H9 (cell line): Measurements from ENCODE around the gene RBFOX1. TPM values are rescaled to one million over a fixed set of nuclear protein-coding genes. Genes with fewer than 3 reads are reported as not detected.

ENCODE experiments used
- DNase-seq: peaks from one replicate; pipeline ENCODE4 v3.0.0-alpha.2; 2017
- H2AFZ ChIP-seq: one replicate; pipeline ENCODE4 v1.6.1; 2013; ENCODE audit warnings: mild to moderate bottlenecking, low read length, control low read depth, moderate library complexity
- H2AK5ac ChIP-seq: 2 replicates; pipeline ENCODE4 v1.6.1; 2013; ENCODE audit warnings: low read length, control low read depth, mixed read lengths; ENCODE audit not compliant: insufficient read length
- H2BK120ac ChIP-seq: one replicate; pipeline ENCODE4 v1.6.1; 2013; ENCODE audit warnings: low read depth, mild to moderate bottlenecking, low read length, control low read depth, inconsistent platforms; ENCODE audit not compliant: poor library complexity, severe bottlenecking
- H2BK12ac ChIP-seq: 2 replicates; pipeline ENCODE4 v1.6.1; 2013; ENCODE audit warnings: low read length, control low read depth, mixed read lengths, low read depth; ENCODE audit not compliant: insufficient read length
- H2BK15ac ChIP-seq: 2 replicates; pipeline ENCODE4 v1.6.1; 2013; ENCODE audit warnings: low read depth, low read length, control low read depth
- H2BK20ac ChIP-seq: one replicate; pipeline ENCODE4 v1.6.1; 2013; ENCODE audit warnings: low read depth, mild to moderate bottlenecking, low read length, control low read depth, inconsistent platforms; ENCODE audit not compliant: poor library complexity, severe bottlenecking
- H2BK5ac ChIP-seq: 2 replicates; pipeline ENCODE4 v1.6.1; 2013; ENCODE audit warnings: low read length, control low read depth, mixed read lengths; ENCODE audit not compliant: insufficient read length
- H3K14ac ChIP-seq: 2 replicates; pipeline ENCODE4 v1.6.1; 2013; ENCODE audit warnings: low read length, control low read depth; ENCODE audit not compliant: insufficient read depth
- H3K18ac ChIP-seq: 2 replicates; pipeline ENCODE4 v1.6.1; 2013; ENCODE audit warnings: low read depth, mild to moderate bottlenecking, mixed read lengths, low read length, control low read depth; ENCODE audit not compliant: insufficient read length
- H3K23ac ChIP-seq: 2 replicates; pipeline ENCODE4 v1.6.1; 2013; ENCODE audit warnings: low read length, control low read depth, mixed read lengths, low read depth; ENCODE audit not compliant: insufficient read length
- H3K23me2 ChIP-seq: 2 replicates; pipeline ENCODE4 v1.6.1; 2013; ENCODE audit warnings: low read depth, mild to moderate bottlenecking, mixed read lengths, low read length, control low read depth; ENCODE audit not compliant: insufficient read length, poor library complexity, severe bottlenecking
- H3K27ac ChIP-seq: 2 replicates; pipeline ENCODE4 v1.5.1; 2013; ENCODE audit warnings: low read length, control low read depth, mixed read lengths, low read depth; ENCODE audit not compliant: insufficient read length
- H3K27me3 ChIP-seq: 2 replicates; pipeline ENCODE4 v1.6.1; 2013; ENCODE audit warnings: low read length, control low read depth, inconsistent platforms; ENCODE audit not compliant: insufficient read depth
- H3K4ac ChIP-seq: 2 replicates; pipeline ENCODE4 v1.6.1; 2013; ENCODE audit warnings: low read depth, mild to moderate bottlenecking, control low read depth, inconsistent platforms, low read length, moderate library complexity
- H3K4me1 ChIP-seq: 2 replicates; pipeline ENCODE4 v1.6.1; 2013; ENCODE audit warnings: low read length, control low read depth, inconsistent platforms; ENCODE audit not compliant: insufficient read depth
- H3K4me2 ChIP-seq: 2 replicates; pipeline ENCODE4 v1.6.1; 2013; ENCODE audit warnings: low read length, control low read depth, mixed read lengths; ENCODE audit not compliant: insufficient read length, insufficient read depth
- H3K56ac ChIP-seq: 2 replicates; pipeline ENCODE4 v1.6.1; 2013; ENCODE audit warnings: low read depth, mild to moderate bottlenecking, mixed read lengths, low read length, control low read depth; ENCODE audit not compliant: insufficient read length
- H3K79me1 ChIP-seq: 2 replicates; pipeline ENCODE4 v1.6.1; 2013; ENCODE audit warnings: low read depth, mild to moderate bottlenecking, moderate library complexity, low read length, control low read depth, inconsistent platforms; ENCODE audit not compliant: insufficient read depth, poor library complexity, severe bottlenecking
- H3K79me2 ChIP-seq: 2 replicates; pipeline ENCODE4 v1.6.1; 2013; ENCODE audit warnings: low read length, control low read depth, inconsistent platforms; ENCODE audit not compliant: insufficient read depth
- H3K9ac ChIP-seq: 2 replicates; pipeline ENCODE4 v1.6.1; 2013; ENCODE audit warnings: low read length, control low read depth, mixed read lengths; ENCODE audit not compliant: insufficient read length; ENCODE audit errors: extremely low read depth
- H3K9me3 ChIP-seq: one replicate; pipeline ENCODE4 v1.6.1; 2013; ENCODE audit warnings: low read depth, low read length, inconsistent platforms; ENCODE audit not compliant: control insufficient read depth
- H3T11ph ChIP-seq: one replicate; pipeline ENCODE4 v1.6.1; 2013; ENCODE audit warnings: mild to moderate bottlenecking, low read length, control low read depth, inconsistent platforms
- H4K20me1 ChIP-seq: one replicate; pipeline ENCODE4 v1.6.1; 2013; ENCODE audit not compliant: control insufficient read depth, insufficient read length, insufficient read depth
- H4K5ac ChIP-seq: 2 replicates; pipeline ENCODE4 v1.6.1; 2013; ENCODE audit warnings: low read depth, mild to moderate bottlenecking, mixed read lengths, low read length, control low read depth; ENCODE audit not compliant: insufficient read length
- H4K8ac ChIP-seq: replicated peaks from 2 replicates; pipeline ENCODE4 v1.6.1; 2013; ENCODE audit warnings: low read length, control low read depth, mixed read lengths, low read depth; ENCODE audit not compliant: insufficient read length
- H4K91ac ChIP-seq: 2 replicates; pipeline ENCODE4 v1.6.1; 2013; ENCODE audit warnings: low read depth, mild to moderate bottlenecking, moderate library complexity, mixed read lengths, low read length, control low read depth; ENCODE audit not compliant: insufficient read length
- H3K27ac Mint-ChIP-seq, 3 experiments: 2 replicates in 2 of 3; 3 replicates in 1 of 3; pipeline ENCODE4 v1.8.0; 2020 to 2021; ENCODE audit warnings: mixed read lengths in 3 of 3, mild to moderate bottlenecking in 1 of 3, moderate library complexity in 1 of 3
- H3K27me3 Mint-ChIP-seq: 2 replicates; pipeline ENCODE4 v1.8.0; 2021; ENCODE audit warnings: low read depth, mild to moderate bottlenecking, moderate library complexity, mixed read lengths
- H3K36me3 Mint-ChIP-seq, 3 experiments: 2 replicates in 2 of 3; 3 replicates in 1 of 3; pipeline ENCODE4 v1.8.0; 2020 to 2021; ENCODE audit warnings: low read depth in 3 of 3, mixed read lengths in 3 of 3; ENCODE audit not compliant: insufficient read depth in 1 of 3
- H3K4me1 Mint-ChIP-seq, 2 experiments: 2 replicates each; pipeline ENCODE4 v1.8.0; 2020; ENCODE audit warnings: mixed read lengths in 2 of 2
- H3K4me3 Mint-ChIP-seq, 2 experiments: 2 replicates in 1 of 2; 3 replicates in 1 of 2; pipeline ENCODE4 v1.8.0; 2020 to 2021; ENCODE audit warnings: mild to moderate bottlenecking in 2 of 2, mixed read lengths in 2 of 2, moderate library complexity in 1 of 2
- H3K9me3 Mint-ChIP-seq, 2 experiments: 2 replicates in 1 of 2; 3 replicates in 1 of 2; pipeline ENCODE4 v1.8.0; 2020; ENCODE audit warnings: mild to moderate bottlenecking in 2 of 2, mixed read lengths in 2 of 2, moderate library complexity in 1 of 2
- CTCF ChIP-seq: fragments of 200-600 bp; sonication (generic); conservative IDR thresholded peaks from 3 replicates; pipeline ENCODE4 v1.8.0; 2021; ENCODE audit warnings: antibody characterized with exemption, mild to moderate bottlenecking
- WGBS: extraction: QIAGEN DNeasy Blood & Tissue Kit; methylation state at CpG from one replicate; pipeline ENCODE4 v1.1.7; 2013; ENCODE audit warnings: missing lambda C conversion rate, low lambda C conversion rate, mixed read lengths; ENCODE audit not compliant: insufficient read length; ENCODE audit errors: extremely low coverage; 5-methylcytosine and 5-hydroxymethylcytosine counted together
- total RNA-seq: library from RNA; stranded (reverse); gene quantifications from 2 replicates; pipeline ENCODE4 v1.2.1, GENCODE V29; 2021

The RBFOX1 gene
- total RNA-seq, 1 experiment from 2014 or later = 2.0 TPM

DNA sequence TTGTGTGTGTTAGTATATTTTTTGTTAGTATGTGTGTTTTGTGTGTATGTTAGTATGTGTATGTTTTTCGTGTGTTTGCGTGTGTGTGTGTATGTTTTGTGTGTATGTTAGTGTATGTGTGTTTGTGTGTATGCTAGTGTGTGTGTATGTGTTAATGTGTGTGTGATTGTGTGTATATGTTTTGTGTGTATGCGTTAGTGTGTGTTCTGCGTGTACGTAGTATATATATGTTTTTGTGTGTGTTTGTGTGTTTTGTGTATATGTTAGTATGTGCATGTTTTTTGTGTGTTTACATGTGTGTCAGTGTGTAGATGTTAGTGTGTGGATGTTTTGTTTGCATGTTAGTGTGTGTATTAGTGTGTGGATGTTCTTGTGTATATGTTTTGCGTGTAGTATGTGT lies 29.6 kb downstream of the RBFOX1 start:
- H3K23me2 ChIP-seq = no peaks in the 10 kb centered on the region
- no peak overlapping the region for H3K4me2 ChIP-seq
- no peaks in the 10 kb centered on the region for H3K4me1 ChIP-seq
- H4K8ac ChIP-seq = no peak overlapping the region
- no peaks in the 10 kb centered on the region for H3K79me1 ChIP-seq
- no peak overlapping the region for H3K4ac ChIP-seq
- no peaks in the 10 kb centered on the region for H3K79me2 ChIP-seq
- no peak overlapping the region for H2BK120ac ChIP-seq
- no peak overlapping the region for H3K56ac ChIP-seq
- no peak overlapping the region for H3K14ac ChIP-seq
- Mint-ChIP-seq H3K9me3 (no peaks in the 10 kb centered on the region), H3K4me3 (no peak overlapping the region), H3K36me3 (no peaks in the 10 kb centered on the region), H3K4me1 (peaks cover 0 to 3% of the 10 kb centered on the region in 2 experiments; a peak in 2 of 4 replicates), H3K27me3 (no peaks in the 10 kb centered on the region), H3K27ac (no peak overlapping the region)
- H3K27me3 ChIP-seq = no peaks in the 10 kb centered on the region
- H2BK5ac ChIP-seq = no peak overlapping the region
- no peak for DNase-seq
- no peak overlapping the region for H3T11ph ChIP-seq
- no peak overlapping the region for H3K27ac ChIP-seq
- no peak overlapping the region for H2AFZ ChIP-seq
- H2AK5ac ChIP-seq = no peak overlapping the region
- H3K9me3 ChIP-seq = no peaks in the 10 kb centered on the region
- no peak overlapping the region for H3K9ac ChIP-seq
- no peaks in the 10 kb centered on the region for H4K20me1 ChIP-seq
- no peak overlapping the region for H2BK12ac ChIP-seq
- no peak overlapping the region for H3K18ac ChIP-seq
- WGBS = 99% methylated on average over 6 of the region's 6 CpGs
- no peak for TF ChIP-seq CTCF
- no peak overlapping the region for H4K5ac ChIP-seq
- no peak overlapping the region for H2BK15ac ChIP-seq
- H3K23ac ChIP-seq = no peak overlapping the region
- no peak overlapping the region for H2BK20ac ChIP-seq
- no peak overlapping the region for H4K91ac ChIP-seq
